ENCODE measurements around the gene INTS7. TPM values are rescaled to one million over a fixed set of nuclear protein-coding genes. Genes with fewer than 3 reads are reported as not detected.
A peak's percentile ranks its signal among the peaks of the same experiment; 100 is the strongest.

Gene INTS7
- 10 to 100 TPM in 1 of 2 donors, 1 to 10 TPM in 1; 4.7 to 16.9 TPM for total RNA-seq

GRCh38 chr1:212035123-212035834 is at the start of gene INTS7, which contains the start of gene DTL:
INTS7 (minus strand) TSS chr1:212035557; CDS start chr1:212035437, 120 bp downstream.
DTL (plus strand) TSS chr1:212035748; CDS start chr1:212035891, 143 bp downstream.
- Histone ChIP-seq H3K9me3 (no peaks in the 10 kb centered on the region), H3K27ac (peak within 1 kb of the TSS; percentile 71 to 79), H3K4me3 (peak within 1 kb of the TSS; percentile 77), H3K27me3 (replicated peaks; ENCODE audit: insufficient read depth) (no peaks in the 10 kb centered on the region), H3K4me1 (ENCODE audit: control insufficient read depth in 1 of 2, low read depth in 2 of 2) (peaks cover 3 to 20% of the 10 kb centered on the region in 2 donors), H3K36me3 (no peaks in the 10 kb centered on the region)
- DNase-seq (ENCODE audit: low spot score) = peak; percentile 94
- peak; percentile 88 for ATAC-seq (ENCODE audit: insufficient number of reproducible peaks, low FRiP score, low read depth)
- TF ChIP-seq, protein P1, sequence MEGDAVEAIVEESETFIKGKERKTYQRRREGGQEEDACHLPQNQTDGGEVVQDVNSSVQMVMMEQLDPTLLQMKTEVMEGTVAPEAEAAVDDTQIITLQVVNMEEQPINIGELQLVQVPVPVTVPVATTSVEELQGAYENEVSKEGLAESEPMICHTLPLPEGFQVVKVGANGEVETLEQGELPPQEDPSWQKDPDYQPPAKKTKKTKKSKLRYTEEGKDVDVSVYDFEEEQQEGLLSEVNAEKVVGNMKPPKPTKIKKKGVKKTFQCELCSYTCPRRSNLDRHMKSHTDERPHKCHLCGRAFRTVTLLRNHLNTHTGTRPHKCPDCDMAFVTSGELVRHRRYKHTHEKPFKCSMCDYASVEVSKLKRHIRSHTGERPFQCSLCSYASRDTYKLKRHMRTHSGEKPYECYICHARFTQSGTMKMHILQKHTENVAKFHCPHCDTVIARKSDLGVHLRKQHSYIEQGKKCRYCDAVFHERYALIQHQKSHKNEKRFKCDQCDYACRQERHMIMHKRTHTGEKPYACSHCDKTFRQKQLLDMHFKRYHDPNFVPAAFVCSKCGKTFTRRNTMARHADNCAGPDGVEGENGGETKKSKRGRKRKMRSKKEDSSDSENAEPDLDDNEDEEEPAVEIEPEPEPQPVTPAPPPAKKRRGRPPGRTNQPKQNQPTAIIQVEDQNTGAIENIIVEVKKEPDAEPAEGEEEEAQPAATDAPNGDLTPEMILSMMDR (IDR thresholded peaks at IDR 0.05) = peak; percentile 82

- Histone ChIP-seq H3K27me3 (replicated peaks; ENCODE audit: insufficient read depth) (no peaks in the 10 kb centered on the region), H3K9me3 (no peaks in the 10 kb centered on the region), H3K4me3 (no peak overlapping the region), H3K27ac (no peak overlapping the region), H3K36me3 (no peaks in the 10 kb centered on the region), H3K4me1 (ENCODE audit: control insufficient read depth in 1 of 2, low read depth in 2 of 2) (peaks cover 3 to 12% of the 10 kb centered on the region in 2 donors)
- TF ChIP-seq, protein P1 (IDR thresholded peaks at IDR 0.05) = no peak
- DNase-seq (ENCODE audit: low spot score) (no peak), ATAC-seq (ENCODE audit: insufficient number of reproducible peaks, low FRiP score, low read depth) (no peak)
Measured at GRCh38 chr1:212082765-212083406, 47.5 kb upstream of the INTS7 start.

- no peak for ATAC-seq (ENCODE audit: insufficient number of reproducible peaks, low FRiP score, low read depth)
Measured at GRCh38 chr1:212078826-212079225, 43.5 kb upstream of the INTS7 start.

GRCh38 chr1:212077028-212077427 is 41.7 kb upstream of the INTS7 start:
- peaks cover 3 to 12% of the 10 kb centered on the region in 2 donors for H3K4me1 ChIP-seq (ENCODE audit: control insufficient read depth in 1 of 2, low read depth in 2 of 2)
- H3K4me3 ChIP-seq = no peak overlapping the region
- H3K9me3 ChIP-seq = no peaks in the 10 kb centered on the region
- ATAC-seq (ENCODE audit: insufficient number of reproducible peaks, low FRiP score, low read depth) (no peak), DNase-seq (ENCODE audit: low spot score) (no peak)
- no peaks in the 10 kb centered on the region for H3K27me3 ChIP-seq (replicated peaks; ENCODE audit: insufficient read depth)
- H3K27ac ChIP-seq = no peak overlapping the region
- H3K36me3 ChIP-seq = no peaks in the 10 kb centered on the region
- TF ChIP-seq, protein P1 (IDR thresholded peaks at IDR 0.05) = no peak

More at GRCh38 chr1:212078826-212079225, 43.5 kb upstream of the INTS7 start:
- Histone ChIP-seq H3K4me1 (ENCODE audit: control insufficient read depth in 1 of 2, low read depth in 2 of 2) (peaks cover 3 to 12% of the 10 kb centered on the region in 2 donors), H3K27me3 (replicated peaks; ENCODE audit: insufficient read depth) (no peaks in the 10 kb centered on the region), H3K36me3 (no peaks in the 10 kb centered on the region), H3K9me3 (no peaks in the 10 kb centered on the region), H3K27ac (no peak overlapping the region), H3K4me3 (no peak overlapping the region)
- DNase-seq (ENCODE audit: low spot score) = no peak
- TF ChIP-seq, protein P1 (IDR thresholded peaks at IDR 0.05) = no peak

GRCh38 chr1:212074856-212075255 is 39.5 kb upstream of the INTS7 start:
- no peaks in the 10 kb centered on the region for H3K27me3 ChIP-seq (replicated peaks; ENCODE audit: insufficient read depth)
- TF ChIP-seq, protein P1 (IDR thresholded peaks at IDR 0.05) = no peak
- H3K9me3 ChIP-seq = no peaks in the 10 kb centered on the region
- no peak overlapping the region for H3K4me3 ChIP-seq
- ATAC-seq (ENCODE audit: insufficient number of reproducible peaks, low FRiP score, low read depth) (no peak), DNase-seq (ENCODE audit: low spot score) (no peak)
- H3K36me3 ChIP-seq = no peaks in the 10 kb centered on the region
- no peak overlapping the region for H3K27ac ChIP-seq
- H3K4me1 ChIP-seq (ENCODE audit: control insufficient read depth in 1 of 2, low read depth in 2 of 2) = peaks cover under 1 to 10% of the 10 kb centered on the region in 2 donors
